T47D (cell line): Measurements from ENCODE around the gene KLF16.

Source experiments
- DNase-seq, 2 experiments: peaks; one replicate each; pipeline versions ENCODE4 v3.0.0 to v3.0.0-alpha.2; 2011 to 2012; ENCODE audit warnings: low read depth in 1 of 2, low spot score in 1 of 2
- JUND ChIP-seq: IDR thresholded peaks from 2 replicates; pipeline ENCODE4 v1.6.1; 2012; ENCODE audit warnings: low read depth
- in situ Hi-C: cut with HindIII; loops from 2 replicates; pipeline ENCODE4 v1.10.0; 2016; ENCODE audit warnings: low sequenced_read_pairs, low pct_unique_long_range_greater_than_20kb

The KLF16 gene

DNA sequence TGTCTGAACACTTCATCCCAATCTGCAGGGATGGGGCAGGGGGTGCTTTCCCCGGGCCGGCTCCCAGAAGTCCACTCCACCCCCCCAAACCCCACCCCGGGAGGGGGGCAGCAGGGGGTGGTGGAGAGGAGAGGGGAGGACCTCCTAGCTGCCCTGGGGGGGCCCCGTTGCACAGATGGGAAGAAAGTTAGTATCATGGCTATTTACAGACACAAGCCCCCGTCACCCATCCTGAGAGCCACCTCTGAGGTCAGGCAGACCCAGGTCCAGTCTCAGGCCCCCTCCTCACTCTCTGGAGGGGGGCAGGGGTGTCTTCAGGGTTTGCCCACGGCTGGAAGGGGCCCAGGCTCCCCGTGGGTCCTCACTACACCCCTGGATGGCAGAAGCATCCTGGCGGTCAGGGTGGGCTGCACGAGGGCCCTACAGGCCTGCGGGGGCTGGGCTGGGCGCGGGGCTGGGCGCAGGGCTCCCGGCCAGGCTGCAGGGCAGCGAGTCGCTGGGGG lies 9.3 kb downstream of the KLF16 start:
- TF ChIP-seq JUND: no peak
- in situ Hi-C loops: no loop called here
- no peak for DNase-seq

GRCh38 chr19:1853295-1854038 lies 9.9 kb downstream of the KLF16 start:
- DNase-seq: peak; percentile 82 to 90
- in situ Hi-C loops: no loop called here
- TF ChIP-seq JUND: no peak

GRCh38 chr19:1852581-1853128 lies 10.7 kb downstream of the KLF16 start:
- TF ChIP-seq JUND: no peak
- in situ Hi-C loops: no loop called here
- DNase-seq: no peak

DNA sequence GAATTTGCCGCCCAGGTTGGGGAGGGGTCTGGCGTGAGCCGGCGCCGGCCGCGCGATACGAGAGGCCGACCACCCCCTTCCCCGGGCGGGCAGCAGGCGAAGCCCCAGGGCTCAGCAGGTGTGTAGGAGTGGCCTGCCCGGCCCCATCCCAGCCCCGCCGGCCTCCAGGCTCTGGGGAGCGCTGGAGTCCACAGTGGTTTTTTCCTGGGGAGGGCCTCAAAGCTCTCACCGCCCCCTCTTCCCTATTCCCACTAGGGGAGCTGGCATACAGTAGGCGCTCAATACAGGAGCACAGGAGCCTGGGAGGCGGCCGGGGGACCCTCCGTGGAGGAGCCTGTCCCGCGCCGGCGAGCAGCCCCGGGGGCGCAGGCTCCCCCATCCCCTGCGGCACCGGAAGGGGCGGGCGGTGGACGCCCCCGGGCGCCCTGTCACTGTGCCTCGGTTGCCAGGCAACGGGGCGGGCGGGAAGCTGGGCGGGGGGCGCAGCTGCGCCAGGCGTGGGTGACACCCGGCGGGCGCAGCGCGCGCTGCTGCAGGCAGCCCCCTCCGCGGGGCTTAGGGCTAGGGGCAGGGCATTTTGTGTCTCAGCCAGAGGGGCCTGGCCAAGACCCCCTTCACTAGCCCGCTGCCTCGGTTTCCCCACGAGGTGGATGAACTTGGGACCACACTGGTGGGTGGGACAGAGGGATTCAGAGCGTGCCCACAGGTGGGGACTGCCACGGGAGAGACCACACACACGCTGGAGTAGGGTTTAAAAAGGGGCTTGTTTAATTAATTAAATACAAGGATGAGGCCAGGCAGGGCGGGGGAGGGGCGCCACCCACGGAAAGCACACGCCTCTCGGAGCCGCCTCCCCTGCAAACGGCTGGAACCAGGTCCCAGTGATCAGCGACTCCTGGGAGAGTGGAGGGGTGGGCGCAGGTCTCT lies 11.5 kb downstream of the KLF16 start:
- in situ Hi-C loops: no loop called here
- DNase-seq: no peak
- TF ChIP-seq JUND: no peak

- DNase-seq: no peak
- no peak for TF ChIP-seq JUND
- in situ Hi-C loops: no loop called here
These were observed 12.3 kb downstream of the KLF16 start for GRCh38 chr19:1850809-1851653.

- DNase-seq: no peak
- in situ Hi-C loops: no loop called here
- TF ChIP-seq JUND: no peak
These were observed 13.4 kb downstream of the KLF16 start for GRCh38 chr19:1849886-1850398.

DNA sequence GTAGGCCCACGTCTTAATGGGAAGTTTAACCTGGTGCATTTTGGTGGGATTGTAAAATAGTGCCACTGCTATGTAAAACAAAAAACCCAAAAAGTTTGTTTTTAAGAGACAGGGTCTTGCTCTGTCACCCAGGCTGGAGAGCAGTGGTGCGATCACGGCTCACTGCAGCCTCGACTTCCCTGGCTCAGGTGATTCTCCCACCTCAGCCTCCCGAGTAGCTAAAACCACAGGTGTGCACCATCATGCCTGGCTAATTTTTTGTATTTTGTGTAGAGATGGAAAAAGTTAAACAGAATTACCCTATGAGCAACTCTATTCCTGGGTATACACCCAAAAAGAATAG lies 14.3 kb downstream of the KLF16 start:
- no peak for TF ChIP-seq JUND
- DNase-seq: no peak
- in situ Hi-C loops: no loop called here

GRCh38 chr19:1848399-1849131 lies 14.8 kb downstream of the KLF16 start, which contains the start of gene REXO1:
Gene REXO1 (minus strand): TSS chr19:1848483. CDS start chr19:1848358, 125 bp downstream.
- in situ Hi-C loops: no loop called here
- peak; percentile 66 to 95 for DNase-seq
- no peak for TF ChIP-seq JUND

- no peak for TF ChIP-seq JUND
- in situ Hi-C loops: no loop called here
- no peak for DNase-seq
These were observed 15.5 kb downstream of the KLF16 start for GRCh38 chr19:1847684-1848398.

GRCh38 chr19:1847348-1847683 lies 16.1 kb downstream of the KLF16 start:
- no peak for TF ChIP-seq JUND
- in situ Hi-C loops: no loop called here
- no peak for DNase-seq
